Amygdala (tissue), 56 donors: ENCODE results near the gene PKD1.

ENCODE experiments used
- DNase-seq, 56 donors: peaks; one replicate each; lab custom pipeline; 2025; lab: John Stamatoyannopoulos, UW

The PKD1 gene

DNA sequence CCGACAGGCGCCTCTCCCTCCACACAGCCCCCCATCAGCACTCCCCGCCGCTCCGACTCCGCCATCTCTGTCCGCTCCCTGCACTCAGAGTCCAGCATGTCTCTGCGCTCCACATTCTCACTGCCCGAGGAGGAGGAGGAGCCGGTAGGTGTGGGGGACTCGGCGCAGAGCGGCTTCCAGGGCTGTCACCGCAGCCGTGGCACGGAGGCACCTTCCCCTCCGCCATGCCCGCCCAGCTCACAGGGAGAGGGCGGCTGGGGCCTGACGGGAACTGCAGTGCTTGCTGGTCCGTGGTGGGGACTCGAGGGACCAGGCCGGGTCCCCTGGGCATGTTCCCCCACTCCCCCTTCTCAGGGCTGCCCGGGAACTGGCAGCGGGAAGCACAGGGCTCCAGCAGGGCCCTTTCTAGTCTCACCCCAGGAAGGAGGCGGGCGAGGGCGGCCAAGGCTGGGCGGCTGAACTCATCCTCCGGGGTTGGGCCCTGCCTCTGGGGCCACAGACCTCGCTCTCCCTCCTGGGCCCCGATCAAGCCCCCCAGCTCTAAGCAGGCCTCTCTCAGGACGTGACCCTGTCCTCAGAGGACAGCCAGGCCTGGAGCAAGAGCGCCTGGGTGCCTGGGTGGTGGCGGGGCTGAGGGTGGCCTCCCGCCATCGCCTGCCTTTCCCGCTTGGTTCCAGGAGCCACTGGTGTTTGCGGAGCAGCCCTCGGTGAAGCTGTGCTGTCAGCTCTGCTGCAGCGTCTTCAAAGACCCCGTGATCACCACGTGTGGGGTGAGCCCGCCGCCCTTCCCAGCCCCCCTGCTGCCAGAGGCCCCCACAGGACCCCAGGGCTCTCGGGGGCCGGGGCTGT is 35.1 kb upstream of the PKD1 start:
- no peak for DNase-seq

DNA sequence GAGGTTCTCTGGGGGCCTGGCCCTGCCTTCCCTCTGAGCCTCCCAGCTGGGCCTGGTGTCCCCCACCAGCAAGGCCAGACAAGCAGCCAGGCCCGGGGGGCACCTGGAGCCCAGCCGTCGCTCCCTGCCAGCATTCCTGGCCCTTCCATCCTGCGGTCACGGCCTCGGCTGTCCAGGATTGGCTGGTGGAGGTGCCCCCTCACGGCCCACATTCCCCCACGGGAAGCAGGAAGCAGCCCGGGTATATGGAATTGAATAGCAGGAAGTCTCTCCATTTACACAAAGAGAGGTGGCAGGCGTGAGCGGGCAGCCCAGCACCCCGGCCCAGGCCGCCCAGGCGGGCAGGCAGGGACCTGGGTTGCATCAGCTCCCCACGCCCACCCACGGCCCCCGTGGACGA is 34.4 kb upstream of the PKD1 start:
- no peak for DNase-seq

DNA sequence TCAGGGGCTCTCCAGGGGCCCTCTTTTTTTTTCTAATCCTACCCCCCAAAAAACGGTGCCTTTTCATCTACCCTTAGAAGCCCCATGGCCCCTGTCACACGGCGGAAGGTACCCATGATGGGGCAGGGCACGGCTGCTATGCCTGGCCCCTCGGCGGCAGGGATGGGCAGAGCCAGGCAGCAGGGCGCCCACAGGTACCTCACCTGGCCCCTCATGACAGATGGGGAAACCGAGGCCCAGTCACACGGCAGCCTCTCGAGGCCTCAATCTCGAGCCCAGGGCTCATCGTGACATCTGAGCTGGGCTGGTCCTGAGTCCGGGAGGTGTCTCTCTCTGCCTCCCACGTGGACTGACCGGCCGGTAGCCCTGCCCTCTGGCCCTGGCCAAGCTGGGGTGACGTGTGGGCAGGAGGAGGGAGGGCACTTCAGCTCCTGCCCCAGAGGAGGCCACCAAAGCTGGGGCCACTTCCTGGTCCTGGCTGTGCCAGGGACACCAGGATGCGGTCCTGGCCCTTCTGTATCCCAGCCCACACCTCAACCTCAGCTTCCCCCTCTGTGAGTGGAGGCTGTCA is 31.5 kb upstream of the PKD1 start:
- no peak for DNase-seq

DNA sequence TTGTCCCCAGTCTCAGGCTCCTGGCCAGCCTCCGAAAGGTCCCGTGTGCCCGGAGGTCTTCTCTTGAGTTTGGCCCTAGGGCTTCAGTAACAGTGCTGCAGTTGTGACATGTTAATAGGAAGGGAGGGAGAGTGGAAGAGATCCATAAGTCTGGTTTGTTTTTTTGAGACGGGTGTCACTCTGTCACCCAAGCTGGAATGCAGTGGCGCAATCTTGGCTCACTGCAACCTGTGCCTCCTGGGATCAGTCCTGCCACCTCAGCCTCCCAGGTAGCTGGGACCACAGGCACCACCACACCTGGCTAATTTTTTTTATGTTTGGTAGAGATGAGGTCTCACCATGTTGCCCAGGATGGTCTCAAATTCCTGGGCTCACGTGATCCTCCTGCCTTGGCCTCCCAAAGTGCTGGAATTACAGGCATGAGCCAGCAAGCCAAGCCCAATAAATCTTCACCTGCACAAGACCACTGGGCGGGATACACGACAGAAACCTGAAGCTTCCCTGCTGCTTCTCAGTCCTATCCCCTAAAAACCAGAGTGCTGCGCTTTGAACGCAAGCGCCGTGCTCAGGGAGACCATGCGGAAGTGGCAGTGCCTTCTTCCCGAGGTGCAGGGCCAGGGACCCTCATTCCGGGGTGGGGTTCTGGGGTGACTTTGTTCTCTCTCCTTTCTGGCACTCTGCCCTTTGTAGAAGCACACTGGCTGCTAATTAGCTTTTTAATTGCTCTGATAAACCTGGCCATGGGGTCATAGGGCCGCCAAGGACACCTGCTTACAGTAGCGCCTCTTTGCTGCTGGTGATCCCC is 30.8 kb upstream of the PKD1 start:
- DNase-seq: no peak

DNA sequence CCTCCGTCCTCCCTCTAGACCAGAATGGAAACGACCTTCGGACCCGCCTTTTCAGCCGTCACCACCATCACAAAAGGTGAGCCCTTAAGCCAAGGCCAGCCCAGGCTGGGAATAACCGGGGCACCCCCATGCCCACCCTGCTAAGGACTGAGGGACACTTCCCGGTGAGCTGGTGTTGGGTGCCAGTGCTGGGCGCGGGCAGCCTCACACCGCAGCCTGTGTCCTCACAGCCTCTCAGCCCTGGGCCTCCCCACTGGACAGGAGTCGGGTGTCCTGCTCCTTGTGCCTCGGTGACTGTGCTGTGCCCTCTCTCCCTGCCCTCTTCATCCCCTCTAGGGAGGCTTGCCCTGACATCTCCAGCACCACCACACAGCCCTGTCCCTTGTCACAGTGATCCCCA is 30.2 kb upstream of the PKD1 start:
- DNase-seq: no peak

DNA sequence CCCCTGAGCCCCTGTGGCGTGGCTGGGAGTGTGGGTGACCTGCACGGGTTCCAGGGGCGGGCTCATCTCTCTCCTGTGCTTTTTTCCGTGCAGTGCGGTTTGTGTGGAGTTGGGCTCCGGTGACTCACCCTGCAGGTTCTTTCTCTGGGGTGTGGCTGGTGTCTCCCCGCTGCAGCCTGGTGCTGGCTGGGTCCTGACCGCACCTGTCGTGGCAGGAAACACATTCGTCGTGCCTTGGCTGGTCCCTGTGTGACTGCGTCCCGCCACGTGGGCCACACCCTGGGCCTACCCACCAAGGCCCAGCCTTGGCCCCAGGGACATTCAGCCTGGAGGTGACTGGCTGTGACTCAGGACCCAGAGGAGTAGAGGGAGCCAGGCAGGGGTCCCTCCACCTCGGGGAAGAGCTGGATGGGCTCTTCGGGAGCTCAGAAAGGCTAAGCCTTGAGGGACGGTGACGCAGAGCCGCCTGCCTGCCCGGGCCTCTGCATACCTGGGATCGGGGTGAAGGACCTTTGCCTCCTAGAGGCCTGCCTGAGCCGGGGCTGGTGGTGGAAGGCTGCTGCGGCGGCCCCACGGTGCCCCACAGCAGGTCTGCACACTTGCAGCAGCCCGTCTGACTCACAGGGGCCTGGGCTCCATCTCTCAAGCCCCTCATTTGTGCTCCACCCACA is 27.6 kb upstream of the PKD1 start:
- no peak for DNase-seq

DNA sequence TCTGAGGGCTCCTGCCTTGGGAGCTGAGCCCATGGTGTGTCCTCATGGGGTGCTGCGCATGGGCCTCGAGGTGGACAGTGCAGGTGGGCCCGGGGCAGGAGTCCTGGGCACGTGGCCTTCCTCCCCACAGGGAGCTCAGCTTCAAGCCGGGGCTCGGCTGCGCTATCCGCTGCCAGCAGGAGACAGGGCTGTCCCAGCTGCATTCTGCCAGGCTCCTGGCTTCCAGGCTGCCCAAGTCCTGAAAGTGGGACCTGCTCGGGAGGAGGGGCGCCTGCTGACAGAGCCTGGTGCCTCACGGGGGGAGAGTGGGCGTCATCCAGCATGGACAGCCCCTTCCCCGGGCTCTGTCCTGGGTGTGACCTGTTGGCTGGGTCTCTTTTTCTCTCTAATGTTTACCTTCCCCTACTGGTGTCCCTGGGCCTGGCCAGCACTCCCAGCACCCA is 27.0 kb upstream of the PKD1 start:
- peak in 1 of 56 donors; percentile 20 for DNase-seq

DNA sequence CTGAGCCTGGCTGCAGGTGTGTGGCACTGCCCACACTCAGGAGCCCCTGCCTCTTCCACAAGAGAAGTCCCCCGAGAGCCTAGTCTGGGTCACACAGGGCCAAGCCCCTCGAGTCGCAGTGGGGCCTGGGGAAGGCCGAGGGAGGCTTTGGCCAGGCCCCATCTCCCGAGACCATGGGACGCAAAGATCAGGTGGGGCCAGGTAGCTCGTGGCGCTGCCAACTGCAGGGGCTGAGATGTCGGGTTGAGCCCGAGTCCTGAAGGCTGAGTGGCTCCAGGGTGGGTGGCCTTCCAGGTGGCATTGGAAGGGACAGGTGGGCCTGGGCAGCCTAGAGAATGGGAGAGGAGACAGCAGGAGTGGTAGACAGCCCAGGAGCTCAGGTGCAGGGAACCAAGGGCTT is 26.2 kb upstream of the PKD1 start:
- DNase-seq: no peak

DNA sequence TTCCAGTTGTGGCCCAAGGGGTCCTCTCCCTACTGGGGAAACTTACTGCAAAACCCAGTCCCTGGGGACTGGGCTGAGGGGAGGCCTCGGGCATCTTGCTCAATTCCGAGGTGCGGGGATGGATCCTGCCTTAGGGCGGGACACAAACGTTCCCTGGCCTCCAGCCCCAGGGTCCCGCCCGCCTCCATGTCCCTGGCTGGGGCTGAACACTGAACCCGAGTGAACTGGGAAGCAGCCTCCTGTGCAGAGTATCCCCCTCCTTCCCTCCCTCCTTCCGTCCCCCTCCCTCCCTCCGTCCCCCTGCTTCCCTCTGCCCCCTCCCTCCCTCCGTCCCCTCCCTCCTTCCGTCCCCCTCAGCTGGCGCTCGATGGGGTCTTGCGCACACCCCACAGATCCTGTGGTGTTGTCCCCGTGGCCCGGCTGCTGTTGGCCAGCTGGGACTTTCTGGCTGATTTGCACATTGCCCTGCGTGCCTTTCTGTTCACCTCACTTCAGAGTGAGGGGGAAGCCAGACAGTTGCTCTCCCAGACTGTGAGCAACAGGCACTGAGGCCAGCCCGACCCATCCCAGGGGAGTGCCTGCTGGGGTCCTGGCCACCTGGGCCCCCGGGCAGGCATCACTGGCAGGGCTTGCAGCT is 25.3 kb upstream of the PKD1 start:
- DNase-seq: no peak

DNA sequence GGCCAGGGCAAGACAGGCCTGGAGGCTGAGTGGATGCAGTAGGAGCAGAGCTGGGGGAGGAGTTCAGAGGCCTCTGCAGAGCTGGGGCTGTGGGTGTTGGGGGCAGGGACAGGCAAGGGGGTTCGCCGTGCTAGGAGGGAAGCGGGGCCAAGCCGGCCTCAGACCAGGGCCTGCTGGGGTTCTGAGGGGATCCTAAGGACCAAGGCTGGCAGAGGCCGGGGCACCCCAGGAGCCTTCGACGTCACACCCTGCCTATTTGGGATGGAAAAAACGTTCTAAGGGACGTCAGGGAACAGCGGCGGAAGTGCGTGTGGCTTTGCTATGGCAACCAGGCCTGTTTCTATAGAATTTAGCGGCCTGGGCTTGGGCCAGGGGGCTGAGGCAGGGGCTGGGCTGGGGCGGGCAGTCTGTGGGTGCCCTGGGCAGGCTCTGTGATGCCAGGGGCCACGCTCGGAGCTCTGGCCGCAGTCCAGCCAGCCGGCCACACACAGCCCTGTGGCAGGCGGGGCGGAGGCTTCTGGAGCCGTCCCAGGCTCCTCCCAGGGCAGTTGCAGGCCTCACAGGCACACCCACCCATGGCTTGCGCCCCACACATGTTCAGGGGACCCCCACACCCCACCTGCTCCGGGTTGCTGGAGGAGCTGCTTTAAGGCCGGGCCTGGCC is 23.6 kb upstream of the PKD1 start:
- peak in 38 of 56 donors; percentile 19 to 84 (median 54) for DNase-seq

DNA sequence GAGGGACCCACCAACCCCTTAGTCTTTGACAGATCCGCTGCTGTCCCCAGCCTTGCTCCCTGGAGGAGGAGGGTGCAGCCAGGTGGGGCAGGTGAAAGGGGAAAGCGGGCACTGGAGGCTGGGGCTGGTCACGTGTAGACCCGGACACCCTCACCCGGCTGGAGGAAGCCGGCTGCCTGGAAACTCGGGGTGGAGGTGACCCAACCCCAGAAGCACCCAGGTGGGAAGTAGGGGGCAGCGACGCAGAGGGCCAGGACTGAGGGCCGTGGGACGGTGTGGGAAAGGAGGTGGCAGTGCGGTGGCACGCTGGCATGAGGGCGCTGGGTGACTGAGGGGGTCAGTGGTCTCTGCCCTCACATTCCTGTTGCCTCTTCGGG is 22.6 kb upstream of the PKD1 start:
- no peak for DNase-seq

DNA sequence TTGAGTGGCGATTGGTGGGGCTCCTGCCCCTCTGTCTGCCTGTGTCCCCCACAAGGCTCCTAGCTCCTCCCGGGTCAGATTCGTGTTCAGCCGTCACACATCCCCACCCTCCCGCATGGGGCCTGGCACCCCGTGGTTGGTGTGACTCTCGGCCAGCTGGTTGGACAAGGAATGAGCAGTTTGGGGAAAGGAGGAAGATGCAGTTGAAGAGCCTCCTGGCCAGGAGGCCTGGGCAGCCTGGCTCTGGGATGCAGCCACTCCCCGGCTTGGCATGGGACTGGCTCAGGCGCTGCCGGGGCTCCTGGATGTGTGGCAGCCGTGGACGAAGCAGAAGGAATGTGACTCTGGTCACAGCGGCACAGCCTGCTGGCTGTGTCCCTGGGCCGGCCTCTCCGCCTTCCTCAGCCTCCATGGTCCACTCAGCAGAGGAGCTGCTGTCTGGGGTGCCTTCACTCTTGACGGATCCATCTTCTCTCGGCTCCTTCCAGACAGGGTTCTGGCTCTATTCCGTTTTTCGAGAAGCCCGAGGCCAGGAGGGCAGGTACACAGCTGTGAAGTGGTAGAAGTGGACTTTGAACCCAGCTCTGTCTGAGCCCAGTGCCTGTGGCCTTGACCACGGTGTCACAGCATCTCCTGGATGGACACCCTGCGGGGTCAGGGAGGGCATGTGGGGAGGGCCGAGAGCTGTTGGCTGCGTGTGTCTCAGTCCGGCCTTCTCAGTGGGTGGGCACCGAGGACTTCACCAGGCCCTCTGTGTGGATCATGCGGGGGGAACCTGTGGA is 22.0 kb upstream of the PKD1 start:
- DNase-seq: peak in 4 of 56 donors; percentile 14 to 56 (median 42)

DNA sequence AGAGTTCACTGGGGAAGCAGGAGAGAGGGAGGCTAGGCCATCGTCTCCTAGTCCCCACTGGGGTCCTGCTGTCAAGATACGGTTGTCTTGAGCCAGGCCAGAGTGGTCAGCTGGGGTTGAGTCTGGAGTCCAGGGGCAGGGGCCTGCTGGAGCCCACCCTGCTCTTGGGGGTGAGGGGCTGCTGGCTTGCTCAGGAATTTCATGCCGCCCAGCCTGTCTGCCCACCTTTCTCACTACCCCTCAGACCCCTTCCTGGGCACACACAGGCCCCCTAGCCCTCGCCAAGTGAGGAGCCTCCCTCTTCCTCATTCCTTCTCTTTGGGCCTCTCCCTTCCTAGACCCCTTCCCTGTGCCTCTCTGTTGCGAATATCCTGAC is 21.1 kb upstream of the PKD1 start:
- no peak for DNase-seq

DNA sequence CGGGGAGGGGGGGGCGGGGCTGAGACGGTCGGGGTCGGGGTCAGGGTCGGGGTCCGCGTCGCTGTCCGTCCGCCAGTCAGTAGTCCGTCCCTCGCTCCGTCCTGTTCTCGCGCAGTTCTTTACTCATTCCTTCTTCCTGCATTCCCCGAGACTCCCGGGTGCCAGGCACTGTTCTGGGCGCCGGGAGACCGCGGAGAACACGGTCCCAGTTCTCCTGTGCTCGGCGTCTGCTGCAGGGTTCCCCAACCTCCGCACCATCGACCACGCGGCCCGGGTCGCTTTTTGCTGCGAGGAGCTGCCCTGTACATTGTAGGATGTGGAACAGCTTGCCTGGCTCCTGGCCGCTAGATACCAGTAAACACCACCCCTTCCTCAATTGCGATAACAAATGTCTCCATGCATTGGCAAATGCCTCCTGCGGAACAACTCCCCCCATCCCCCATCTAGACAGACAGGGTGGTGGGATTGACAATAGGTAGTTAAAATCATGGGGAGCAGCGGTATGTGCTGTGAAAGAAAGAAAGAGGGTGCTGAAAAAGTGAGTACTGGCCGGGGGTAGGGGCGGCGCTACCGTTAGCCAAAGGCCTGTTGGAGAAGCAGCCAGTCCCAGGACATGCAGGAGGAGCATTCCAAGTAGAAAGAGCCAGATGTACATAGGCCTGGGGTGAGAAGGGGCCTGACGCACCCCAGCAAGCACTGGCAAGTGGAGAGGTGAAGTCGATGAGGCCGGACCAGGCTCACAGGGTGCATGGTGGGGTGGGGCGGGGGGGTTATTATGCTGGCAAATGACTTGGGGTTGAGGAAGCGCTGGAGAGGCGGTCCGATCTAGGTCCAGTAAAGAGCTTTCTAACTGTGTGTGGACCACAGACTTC is 20.5 kb upstream of the PKD1 start:
- DNase-seq: peak in 3 of 56 donors; percentile 24 to 46 (median 31)

DNA sequence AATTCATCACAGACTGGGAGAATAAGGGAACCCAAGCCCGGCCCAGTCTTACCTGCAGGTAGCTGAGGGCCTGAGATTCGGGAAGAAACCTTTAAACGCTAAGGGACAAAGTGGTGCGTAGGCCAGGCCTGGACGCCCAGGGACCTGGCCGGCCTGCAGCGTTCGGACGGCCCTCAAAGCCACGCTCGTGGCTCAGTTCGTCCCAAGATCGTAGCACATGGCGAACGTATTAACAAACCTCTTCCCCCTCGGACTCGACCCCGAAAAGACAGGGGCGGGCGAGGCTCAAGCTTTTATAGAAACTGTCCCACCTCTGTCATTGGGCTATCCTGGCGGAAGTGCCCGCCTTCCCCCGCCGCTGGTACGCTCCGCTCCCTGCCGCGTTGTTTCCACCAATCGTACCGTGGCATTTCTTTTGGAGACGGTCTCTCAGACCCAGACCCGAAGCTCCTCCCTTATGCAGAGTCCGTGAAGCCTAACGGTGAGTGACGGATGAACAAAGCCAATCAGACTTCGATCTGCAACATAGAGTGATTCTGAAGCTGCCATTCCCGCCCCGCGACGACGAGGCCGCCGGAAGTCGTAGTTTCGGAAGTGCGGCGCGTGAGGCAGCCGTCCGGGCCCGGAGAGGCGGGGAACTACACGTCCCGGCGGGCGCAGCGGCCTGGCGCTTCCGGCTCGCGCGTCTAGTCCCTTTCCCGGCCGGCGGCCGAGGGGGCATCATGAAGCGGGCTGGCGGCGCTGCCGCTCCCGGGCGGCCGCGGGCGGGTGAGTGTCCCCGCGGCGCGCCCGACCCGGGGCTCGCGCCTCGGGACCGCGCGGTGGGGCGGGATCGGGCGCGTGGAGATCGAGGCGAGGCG is 19.6 kb upstream of the PKD1 start, which contains the start of gene TRAF7:
Gene TRAF7 (plus strand): TSS at position 692 of the 860 bp plus-strand sequence. CDS start 8,139 bp downstream, outside the sequence.
- DNase-seq: peak; percentile 83 to 100 (median 99)

DNA sequence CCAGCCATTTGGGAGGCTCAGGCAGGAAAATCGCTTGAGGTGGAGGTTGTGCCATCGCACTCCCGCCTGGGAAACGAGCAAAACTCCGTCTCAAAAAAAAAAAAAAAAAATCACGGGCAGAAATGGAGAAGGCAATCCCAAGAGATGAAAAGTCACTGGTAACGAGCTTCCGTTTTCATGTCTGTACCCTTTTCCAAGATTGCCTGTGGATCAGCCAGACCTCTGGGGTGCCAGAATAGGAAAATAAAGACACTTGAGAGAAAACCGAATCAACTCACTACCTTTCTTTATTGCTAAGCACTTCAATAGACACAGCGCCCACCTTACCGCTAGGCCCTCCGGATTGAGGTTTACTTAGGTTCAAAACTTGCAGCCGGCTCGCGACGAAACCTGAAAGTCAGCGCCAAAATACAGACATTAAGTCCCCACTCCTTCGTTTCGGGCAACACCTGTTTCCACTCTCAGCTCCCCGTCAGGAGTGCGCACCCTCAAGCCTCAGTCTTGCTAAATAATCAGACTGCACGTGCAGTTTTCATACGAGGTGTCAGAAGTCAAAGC is 18.9 kb upstream of the PKD1 start:
- no peak for DNase-seq
